BJ (cell line): Measurements from ENCODE around the gene MYO1D. TPM values are rescaled to one million over a fixed set of nuclear protein-coding genes. Genes with fewer than 3 reads are reported as not detected.

Source experiments
- CTCF ChIA-PET: fragments of 350-600 bp; formaldehyde crosslinking; extraction: SDS; loops from one replicate; lab custom pipeline; 2021; ENCODE audit warnings: antibody characterized with exemption, inconsistent platforms; lab: Yijun Ruan, JAX
- POLR2A ChIA-PET: fragments of 300-600 bp; sonication (Branson Sonifier 250); formaldehyde crosslinking; extraction: SDS; loops from one replicate; lab custom pipeline; 2021; ENCODE audit warnings: antibody characterized with exemption; lab: Charles Lee
- DNase-seq: peaks from one replicate; pipeline ENCODE4 v3.0.0-alpha.2; 2011; ENCODE audit warnings: low read depth
- H3K27me3 ChIP-seq: 2 replicates; pipeline ENCODE4 v1.6.0; 2011; ENCODE audit warnings: low read length; ENCODE audit not compliant: control insufficient read depth, insufficient read depth
- H3K36me3 ChIP-seq: 2 replicates; pipeline ENCODE4 v1.5.1; 2011; ENCODE audit warnings: low read length; ENCODE audit not compliant: control insufficient read depth, insufficient read depth
- H3K4me3 ChIP-seq: 2 replicates; pipeline ENCODE4 v1.5.1; 2011; ENCODE audit warnings: low read depth, mild to moderate bottlenecking, control low read depth, low read length
- polyA plus RNA-seq: library from polyadenylated mRNA; depleted of rRNA; stranded (reverse); fragments of >200 nt; gene quantifications from 2 replicates; pipeline ENCODE4 v1.2.3, GENCODE V29; 2011
- TF ChIP-seq, protein P1 (sequence below): IDR thresholded peaks from 2 replicates; pipeline ENCODE4 v1.5.1; 2011; ENCODE audit warnings: low read depth, mild to moderate bottlenecking, control low read depth, inconsistent platforms, low read length, moderate library complexity; ENCODE audit not compliant: insufficient read depth

The MYO1D gene
- polyA plus RNA-seq, 1 experiment, result 23.6 TPM

DNA sequence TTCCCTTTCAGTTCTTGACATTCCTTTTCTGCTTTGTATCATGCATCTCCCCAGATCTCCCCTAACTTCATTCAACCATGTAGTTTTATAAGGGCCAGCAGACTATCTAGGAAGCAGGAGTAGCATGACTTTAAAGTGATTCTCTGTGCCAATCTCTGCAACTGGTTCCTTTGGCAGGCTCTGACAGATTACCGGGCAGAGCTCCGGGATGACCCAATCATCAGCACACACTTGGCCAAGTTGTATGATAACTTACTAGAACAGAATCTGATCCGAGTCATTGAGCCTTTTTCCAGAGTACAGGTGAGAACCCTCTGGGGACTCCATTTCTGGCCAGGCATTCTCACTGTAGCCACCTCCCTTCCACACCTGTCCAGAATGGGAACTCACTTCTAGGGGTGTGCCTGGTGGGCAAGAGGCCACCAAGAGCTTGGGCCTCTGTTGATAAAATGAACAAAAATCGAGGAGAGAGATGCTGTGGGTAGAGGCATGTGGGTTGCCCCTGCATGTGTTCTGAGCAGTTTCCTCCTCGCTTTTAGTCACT, 397.8 kb downstream of the MYO1D start:
- Histone ChIP-seq H3K27me3 (no peaks in the 10 kb centered on the region), H3K36me3 (peaks cover 30% of the 10 kb centered on the region), H3K4me3 (no peak overlapping the region)
- no peak for DNase-seq
- ChIA-PET CTCF (interaction anchor here (0.6 to 1.7 kb wide), 4 partner anchors 11 to 1264 kb away, joined by 3 to 6 read pairs (median 3); no protein-coding TSS in a partner anchor), POLR2A (no interaction called here)
- TF ChIP-seq, protein P1, sequence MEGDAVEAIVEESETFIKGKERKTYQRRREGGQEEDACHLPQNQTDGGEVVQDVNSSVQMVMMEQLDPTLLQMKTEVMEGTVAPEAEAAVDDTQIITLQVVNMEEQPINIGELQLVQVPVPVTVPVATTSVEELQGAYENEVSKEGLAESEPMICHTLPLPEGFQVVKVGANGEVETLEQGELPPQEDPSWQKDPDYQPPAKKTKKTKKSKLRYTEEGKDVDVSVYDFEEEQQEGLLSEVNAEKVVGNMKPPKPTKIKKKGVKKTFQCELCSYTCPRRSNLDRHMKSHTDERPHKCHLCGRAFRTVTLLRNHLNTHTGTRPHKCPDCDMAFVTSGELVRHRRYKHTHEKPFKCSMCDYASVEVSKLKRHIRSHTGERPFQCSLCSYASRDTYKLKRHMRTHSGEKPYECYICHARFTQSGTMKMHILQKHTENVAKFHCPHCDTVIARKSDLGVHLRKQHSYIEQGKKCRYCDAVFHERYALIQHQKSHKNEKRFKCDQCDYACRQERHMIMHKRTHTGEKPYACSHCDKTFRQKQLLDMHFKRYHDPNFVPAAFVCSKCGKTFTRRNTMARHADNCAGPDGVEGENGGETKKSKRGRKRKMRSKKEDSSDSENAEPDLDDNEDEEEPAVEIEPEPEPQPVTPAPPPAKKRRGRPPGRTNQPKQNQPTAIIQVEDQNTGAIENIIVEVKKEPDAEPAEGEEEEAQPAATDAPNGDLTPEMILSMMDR, result no peak

DNA sequence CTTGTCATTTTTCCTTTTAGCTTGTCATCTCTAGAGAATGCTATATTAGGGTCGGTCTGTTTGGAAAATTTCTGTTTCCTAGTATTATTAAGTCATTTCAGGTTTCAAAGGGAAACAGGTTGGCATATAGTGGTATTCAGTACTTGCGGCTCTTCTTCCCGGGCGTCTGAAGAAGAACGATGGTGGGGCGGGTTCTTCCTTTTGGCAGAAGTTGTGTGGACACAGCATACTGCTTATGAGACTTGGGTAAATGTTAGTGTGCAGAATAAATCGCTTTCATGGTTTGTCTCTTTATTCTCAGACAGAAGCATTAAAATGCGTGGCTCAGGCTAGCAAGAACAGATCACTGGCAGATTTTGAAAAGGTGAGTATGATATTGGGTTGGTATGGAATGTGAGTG, 399.7 kb downstream of the MYO1D start:
- DNase-seq, result no peak
- peaks cover 34% of the 10 kb centered on the region for H3K36me3 ChIP-seq
- TF ChIP-seq, protein P1, result no peak
- H3K27me3 ChIP-seq, result no peaks in the 10 kb centered on the region
- POLR2A ChIA-PET, result no interaction called here
- no peak overlapping the region for H3K4me3 ChIP-seq
- CTCF ChIA-PET, result interaction anchor here (1.2 kb wide), 1 partner anchor 9 kb away, joined by 4 read pairs; the partner anchor contains the start of gene CDK5R1

DNA sequence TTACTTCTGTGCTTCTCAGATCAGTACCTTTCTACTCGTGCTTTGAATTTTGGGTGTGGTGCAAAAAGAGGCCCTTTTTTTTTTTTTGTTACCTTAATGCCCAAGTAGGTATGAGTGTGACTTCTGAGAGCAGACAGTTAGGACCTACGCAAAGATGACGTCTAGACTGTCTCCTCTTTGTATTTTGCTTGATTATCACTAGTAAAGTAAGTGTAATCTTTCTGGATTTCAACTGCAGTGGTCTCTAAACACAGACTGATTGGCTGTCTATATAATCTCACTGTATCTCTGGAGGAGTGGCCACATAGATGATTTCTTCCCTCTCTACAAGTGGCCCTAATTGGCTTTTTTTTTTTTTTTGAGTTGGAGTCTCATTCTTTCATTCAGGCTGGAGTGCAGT, 401.7 kb downstream of the MYO1D start:
- Histone ChIP-seq H3K27me3 (no peaks in the 10 kb centered on the region), H3K36me3 (peaks cover 30% of the 10 kb centered on the region), H3K4me3 (no peak overlapping the region)
- TF ChIP-seq, protein P1, result no peak
- ChIA-PET CTCF (interaction anchor here (1.3 to 2.1 kb wide), 2 partner anchors 9 to 13 kb away, joined by 8 to 10 read pairs; no protein-coding TSS in a partner anchor), POLR2A (no interaction called here)
- DNase-seq, result no peak

DNA sequence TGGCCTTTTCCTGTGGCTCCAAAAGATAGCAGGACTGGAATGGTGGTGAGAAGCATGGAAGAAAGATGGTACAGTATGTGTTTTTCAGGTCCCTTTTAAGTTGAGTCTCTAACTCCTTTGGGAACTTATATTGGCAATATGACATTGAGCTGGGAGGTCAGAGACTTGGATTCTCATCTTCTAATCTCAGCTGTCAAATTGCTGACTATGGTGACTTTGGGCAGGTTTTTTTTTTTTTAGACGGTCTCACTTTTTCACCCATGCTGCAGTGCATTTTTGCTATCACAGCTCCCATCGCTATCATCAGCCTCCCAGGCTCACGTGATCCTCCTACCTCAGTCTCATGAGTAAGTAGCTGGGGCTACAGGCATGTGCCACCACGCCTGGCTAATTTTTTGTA, 405.3 kb downstream of the MYO1D start:
- TF ChIP-seq, protein P1, result no peak

DNA sequence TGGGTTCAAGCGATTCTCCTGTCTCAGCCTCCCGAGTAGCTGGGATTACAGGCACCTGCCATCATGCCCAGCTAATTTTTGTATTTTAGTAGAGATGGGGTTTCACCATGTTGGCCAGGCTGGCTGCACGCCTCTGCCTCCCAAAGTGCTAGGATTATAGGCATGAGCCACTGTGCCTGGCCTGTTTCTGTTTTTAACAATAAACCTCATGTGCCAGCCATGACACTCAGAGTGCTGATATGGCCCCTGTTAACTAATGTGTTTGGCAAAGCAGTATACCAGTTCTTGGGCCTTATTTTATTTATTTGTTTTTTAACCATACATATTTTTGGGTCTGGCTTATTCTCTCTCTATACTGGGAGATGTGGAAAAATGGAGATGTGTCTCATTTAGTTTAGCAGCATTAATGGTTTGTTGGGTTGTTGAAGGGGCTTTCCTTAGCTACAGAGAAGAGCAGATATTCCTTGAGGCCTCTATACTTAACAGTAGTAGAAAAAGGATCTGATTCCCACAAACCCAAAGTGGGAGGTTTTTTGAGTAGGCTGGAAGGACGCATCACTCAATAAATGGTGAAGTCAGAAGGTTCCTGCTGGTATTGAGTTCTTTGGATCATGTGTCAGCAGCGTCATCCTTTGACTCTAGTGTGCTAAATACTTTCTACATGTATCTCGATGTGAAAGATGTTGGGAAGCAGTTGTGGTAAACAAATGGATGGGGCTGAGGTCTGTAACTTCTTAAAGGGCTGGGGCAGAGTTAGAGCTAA, 406.3 kb downstream of the MYO1D start:
- ChIA-PET POLR2A (no interaction called here), CTCF (interaction anchor here (0.8 to 4.7 kb wide), 4 partner anchors 9 to 115 kb away, joined by 3 to 47 read pairs (median 6); no protein-coding TSS in a partner anchor)
- TF ChIP-seq, protein P1, result no peak
- H3K4me3 ChIP-seq, result no peak overlapping the region
- H3K36me3 ChIP-seq, result peaks cover 25% of the 10 kb centered on the region
- no peaks in the 10 kb centered on the region for H3K27me3 ChIP-seq
- no peak for DNase-seq

More for the DNA sequence above, 405.3 kb downstream of the MYO1D start:
- DNase-seq, result no peak
- POLR2A ChIA-PET, result no interaction called here
- Histone ChIP-seq H3K27me3 (no peaks in the 10 kb centered on the region), H3K4me3 (no peak overlapping the region), H3K36me3 (peaks cover 28% of the 10 kb centered on the region)
- CTCF ChIA-PET, result interaction anchor here (1.6 to 4.7 kb wide), 2 partner anchors 10 to 11 kb away, joined by 6 to 47 read pairs; no protein-coding TSS in a partner anchor
